GM21381 (cell line): ENCODE data around the gene MOB3A.
"Not testable (repeated sequence)": the region's sequence is repeated elsewhere in the genome, so short reads cannot be mapped to it uniquely, and the experiment has no call there.

Source experiments
- ATAC-seq: cut with Tn5 transposase; IDR thresholded peaks from one replicate; pipeline ENCODE4 v1.9.1; 2021; ENCODE audit warnings: mild to moderate bottlenecking, moderate library complexity; ENCODE audit not compliant: unreplicated experiment

MOB3A gene

GRCh38 chr19:2109046-2109864, 13.1 kb upstream of the MOB3A start:
- ATAC-seq = no peak

DNA sequence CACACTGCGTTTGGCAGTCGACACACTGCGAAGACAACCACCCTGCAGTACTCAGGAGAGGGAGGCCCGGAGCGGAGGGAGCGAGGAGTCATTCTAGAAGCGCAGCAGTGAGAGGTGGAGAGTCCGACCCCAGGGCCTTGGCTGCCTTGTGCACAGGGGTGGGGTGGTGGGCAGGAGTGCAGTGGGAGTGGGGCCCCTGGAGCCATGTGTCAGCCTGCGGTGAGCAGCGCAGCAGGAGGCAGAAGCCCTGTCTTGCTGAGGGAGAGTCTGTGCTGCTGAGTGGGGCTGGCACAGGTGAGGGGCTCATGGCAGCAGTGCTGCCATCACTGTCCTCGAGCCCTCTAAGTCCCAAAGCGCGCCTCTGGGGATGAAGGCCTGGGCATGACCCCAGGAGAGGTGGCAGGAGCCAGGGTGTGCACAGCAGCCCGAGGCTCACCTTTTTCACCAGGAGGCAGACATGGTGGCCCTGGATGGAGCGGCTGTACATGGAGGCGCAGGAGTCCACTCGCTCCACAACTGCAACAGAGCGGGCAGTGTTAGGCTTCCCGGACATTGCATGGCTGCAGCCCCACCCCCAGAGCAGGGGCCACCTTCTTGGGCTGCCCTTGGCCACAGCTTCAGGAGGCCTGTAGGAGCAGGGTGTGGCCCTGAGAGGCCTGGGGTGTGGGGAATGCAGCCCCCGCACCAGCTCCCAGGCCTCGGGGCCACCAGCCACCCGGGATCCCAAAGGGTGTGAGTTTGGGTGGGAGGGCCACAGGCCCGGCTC, 12.3 kb upstream of the MOB3A start:
- ATAC-seq = no peak

DNA sequence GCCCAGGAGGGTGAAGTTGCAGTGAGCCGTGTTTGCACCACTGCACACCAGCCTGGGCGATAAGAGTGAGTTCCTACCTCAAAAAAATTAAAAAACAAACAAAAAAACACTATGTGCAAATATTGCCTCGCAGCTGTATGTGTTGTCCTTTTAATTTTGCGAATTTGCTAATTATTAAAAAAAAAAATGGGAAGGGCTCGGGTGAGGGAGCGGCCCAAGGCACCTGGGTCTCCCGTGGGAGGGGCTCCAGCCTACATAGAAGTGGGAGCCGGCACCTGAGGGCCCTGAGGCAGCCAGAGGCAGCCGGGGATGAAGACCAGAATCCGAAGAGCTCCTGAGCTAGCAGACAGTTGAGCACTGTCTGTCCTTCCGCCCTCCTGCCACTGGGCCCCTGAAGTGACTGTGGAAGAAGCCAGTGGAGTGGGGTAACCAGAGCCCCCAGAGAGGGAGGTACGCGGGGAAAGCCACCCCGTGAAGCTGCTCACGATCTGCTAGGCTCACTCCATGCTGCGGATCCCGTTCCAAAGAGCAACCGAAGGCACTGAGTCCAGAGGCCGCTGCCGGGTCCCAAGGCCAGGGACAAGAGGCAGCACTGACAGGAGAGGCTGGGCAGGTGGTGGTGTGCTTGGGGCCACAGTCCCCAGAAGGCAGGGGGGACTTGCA, 7.0 kb upstream of the MOB3A start:
- no peak for ATAC-seq

DNA sequence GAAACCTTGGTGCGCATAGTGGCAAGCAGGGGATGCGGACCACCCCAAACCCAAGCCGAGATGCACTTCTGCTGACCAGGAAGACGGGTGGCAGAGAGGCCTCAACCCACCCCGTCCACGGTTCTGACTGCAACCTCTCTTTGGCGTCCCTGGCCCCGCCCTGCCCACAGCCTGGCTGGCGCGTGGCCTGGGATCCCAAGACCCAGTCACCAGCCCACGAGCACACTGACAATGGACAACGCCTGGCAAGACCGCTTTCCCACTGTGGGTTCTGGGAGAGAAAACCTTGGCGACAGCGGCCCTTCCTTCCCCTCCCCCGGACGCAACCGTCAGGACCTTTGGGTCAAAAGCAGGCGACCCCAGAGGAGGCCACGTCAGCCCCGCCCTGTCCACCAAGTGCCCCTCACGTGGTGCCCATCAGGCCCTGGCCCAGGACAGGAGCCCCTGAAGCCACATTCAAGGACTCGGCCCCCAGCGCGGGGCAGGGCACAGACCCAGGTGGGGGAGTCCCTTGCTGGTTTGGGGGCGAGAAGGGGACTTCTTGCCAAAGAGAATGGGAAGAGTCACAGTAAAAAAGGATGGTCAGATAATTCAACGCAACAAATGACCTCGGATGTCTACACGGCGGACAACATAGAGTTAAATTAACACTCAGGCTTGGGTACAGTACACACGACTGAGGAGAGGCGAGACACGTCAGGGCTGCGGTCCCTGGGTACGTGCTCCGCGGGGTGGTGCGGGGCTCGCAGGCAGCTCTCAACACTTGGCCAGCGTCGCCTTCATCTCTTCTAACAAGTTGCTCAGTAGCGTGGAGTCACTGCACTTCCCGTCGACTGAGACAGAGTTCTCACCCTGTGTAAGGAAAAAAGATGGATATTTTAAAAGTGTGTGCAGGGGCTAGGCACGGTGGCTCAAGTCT, 5.5 kb upstream of the MOB3A start:
- ATAC-seq = no peak

- ATAC-seq = no peak
Measured at GRCh38 chr19:2100719-2101061, 4.6 kb upstream of the MOB3A start.

DNA sequence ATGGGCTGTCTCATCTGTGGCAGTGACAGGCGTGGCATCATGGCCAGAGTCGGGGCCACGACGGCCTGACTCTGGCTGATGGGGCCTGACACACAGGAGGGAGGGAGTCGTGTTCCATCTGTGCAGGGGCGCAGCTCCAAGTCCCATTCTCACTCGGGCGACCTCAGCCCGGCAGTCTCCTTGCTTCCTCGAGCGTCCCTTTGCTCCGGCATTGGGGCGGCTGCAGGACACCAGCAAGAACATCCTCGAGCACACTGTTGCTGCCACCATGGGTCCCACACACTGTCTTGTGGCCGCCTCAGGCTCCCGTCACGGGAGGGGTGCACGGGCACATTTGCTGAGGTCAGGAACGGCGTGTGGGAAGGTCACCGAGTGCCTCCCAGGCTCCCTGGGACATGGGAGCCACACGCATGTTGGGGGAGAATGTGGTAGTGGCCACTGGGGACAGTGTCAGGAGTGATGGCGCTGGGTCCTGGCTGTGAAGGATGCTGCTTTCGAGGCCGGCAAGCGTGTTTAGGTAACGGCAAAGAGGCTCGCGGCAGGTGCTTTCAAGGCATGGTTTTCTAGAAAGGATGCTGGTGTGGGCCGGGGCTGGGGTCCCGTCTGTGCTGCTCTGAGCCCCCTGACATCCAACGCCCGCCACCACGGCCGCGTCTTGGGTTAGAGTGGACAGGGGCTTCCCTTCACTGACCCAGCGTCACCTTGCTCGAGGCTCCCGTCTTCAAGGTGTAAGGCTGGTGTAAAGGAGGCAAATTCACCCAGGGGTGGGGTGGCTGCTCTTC, 4.0 kb upstream of the MOB3A start:
- ATAC-seq = no peak

DNA sequence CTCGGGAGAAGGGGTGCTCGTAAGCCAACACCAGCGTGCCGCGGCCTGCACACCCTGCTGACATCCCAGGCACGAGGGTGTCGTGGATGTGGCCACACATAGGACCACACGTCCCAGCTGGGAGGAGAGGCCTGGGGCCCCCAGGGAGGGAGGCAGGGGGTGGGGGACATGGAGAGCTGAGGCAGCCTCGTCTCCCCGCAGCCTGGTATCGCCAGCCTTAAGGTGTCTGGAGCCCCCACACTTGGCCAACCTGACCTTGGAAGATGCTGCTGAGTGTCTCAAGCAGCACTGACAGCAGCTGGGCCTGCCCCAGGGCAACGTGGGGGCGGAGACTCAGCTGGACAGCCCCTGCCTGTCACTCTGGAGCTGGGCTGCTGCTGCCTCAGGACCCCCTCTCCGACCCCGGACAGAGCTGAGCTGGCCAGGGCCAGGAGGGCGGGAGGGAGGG, 3.0 kb upstream of the MOB3A start:
- ATAC-seq = no peak

DNA sequence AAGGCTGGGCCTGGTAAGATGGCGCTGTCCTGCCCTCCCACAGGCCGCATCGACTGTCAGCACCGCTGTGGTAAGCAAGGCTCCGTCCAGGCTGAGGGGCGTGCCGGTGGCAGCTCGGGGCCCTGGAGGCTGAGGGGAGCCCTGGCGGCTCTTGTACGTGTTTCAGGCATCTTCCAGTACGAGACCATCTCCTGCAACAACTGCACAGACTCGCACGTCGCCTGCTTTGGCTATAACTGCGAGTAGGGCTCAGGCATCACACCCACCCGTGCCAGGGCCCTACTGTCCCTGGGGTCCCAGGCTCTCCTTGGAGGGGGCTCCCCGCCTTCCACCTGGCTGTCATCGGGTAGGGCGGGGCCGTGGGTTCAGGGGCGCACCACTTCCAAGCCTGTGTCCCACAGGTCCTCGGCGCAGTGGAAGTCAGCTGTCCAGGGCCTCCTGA, 1.8 kb upstream of the MOB3A start:
- no peak for ATAC-seq

- ATAC-seq = peak; percentile 4
Measured at GRCh38 chr19:2097203-2097885, 1.2 kb upstream of the MOB3A start.

DNA sequence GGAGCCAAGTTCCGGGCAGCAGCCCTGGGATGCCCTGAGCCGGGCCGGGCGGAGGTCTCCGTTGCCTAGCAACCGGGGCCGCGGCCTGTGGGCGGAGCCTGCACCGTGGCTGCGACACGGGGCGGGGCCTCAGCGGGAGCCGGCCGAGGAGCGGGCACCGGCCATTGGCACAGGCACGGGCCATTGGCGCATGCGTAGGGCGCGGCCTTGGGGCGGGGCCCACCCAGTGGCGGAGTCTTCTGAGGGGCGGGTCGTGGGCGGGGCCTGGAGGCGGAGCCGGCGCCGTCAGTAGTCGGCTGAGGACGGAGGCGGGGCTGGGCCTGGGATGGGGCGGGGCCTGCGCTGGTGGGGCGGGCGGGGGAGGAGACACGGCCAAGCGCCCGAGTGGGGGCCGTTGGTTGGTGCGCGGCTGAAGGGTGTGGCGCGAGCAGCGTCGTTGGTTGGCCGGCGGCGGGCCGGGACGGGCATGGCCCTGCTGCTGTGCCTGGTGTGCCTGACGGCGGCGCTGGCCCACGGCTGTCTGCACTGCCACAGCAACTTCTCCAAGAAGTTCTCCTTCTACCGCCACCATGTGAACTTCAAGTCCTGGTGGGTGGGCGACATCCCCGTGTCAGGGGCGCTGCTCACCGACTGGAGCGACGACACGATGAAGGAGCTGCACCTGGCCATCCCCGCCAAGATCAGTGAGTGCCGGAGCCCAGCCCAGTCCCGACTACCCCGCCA, 515 bp upstream of the MOB3A start, which contains the start of gene IZUMO4:
Gene IZUMO4 (plus strand): TSS at position 436 of the 723 bp plus-strand sequence. CDS start 31 bp downstream, at position 467.
- ATAC-seq = peak; percentile 62

DNA sequence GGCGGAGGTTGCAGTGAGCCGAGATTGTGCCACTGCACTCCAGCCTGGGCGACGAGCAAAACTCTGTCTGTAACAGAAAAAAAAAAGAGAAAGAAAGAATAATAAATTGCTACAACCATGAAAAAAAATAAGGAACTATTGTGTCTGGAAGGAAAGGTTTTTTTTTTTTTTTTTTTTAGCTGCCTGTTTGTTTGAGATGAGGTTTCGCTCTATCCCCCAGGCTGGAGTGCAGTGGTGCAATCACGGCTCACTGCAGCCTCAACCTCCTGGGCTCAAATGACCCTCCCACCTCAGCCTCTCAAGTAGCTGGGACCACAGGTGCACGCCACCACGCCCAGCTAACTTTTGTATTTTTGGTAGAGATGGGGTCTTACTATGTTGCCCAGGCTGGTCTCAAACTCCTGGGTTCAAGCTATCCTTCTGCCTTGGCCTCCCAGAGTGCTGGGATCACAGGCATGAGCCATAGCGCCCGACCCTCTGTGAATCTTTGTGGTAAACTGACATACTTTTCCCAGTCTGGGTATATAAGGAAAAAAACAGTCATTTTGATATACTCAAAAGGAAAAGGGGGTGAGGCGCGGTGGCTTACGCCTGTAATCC, 4.1 kb downstream of the MOB3A start:
- ATAC-seq = not testable (repeated sequence)

GRCh38 chr19:2089727-2090053, 6.4 kb downstream of the MOB3A start:
- no peak for ATAC-seq

- no peak for ATAC-seq
Measured at GRCh38 chr19:2089001-2089711, 7.0 kb downstream of the MOB3A start.

- ATAC-seq = no peak
Measured at GRCh38 chr19:2087621-2088100, 8.5 kb downstream of the MOB3A start.

DNA sequence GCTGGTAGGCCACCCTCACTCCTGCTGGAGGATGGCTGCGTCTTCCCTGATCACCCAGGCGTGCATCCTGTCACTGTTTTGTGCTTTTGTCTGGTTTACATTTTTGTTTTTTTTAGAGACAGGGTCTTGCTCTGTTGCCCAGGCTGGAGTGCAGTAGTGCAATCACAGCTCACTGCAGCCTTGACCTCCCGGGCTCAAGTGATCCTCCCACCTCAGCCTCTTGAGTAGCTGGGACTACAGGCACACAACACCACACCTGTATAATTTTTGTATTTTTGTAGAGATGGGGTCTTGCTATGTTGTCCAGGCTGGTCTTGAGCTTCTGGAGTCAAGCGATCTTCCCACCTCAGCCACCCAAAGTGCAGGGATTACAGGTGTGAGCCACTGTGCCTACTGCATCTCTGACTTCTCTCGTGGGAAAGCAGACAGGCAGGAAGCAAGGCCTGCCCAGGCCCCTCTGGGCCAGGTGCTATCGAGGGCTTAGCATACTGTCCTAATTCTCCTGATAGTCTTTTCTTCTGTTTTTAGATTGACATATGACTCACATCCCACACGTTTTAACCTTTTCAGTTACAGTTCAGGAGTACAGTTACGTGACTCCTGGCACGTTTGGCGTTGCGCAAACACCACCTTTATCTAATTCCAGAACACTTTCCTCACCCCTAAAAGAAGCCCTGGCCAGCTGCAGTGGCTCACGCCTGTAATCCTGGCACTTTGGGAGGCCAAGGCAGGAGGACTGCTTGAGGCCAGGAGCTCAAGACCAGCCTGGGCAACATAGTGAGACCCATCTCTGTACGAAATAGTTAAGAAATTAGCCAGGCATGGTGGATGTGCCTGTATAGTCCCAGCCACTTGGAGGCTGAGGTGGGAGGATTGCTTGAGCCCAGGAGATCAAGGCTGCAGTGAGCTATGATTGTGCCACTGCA, 9.2 kb downstream of the MOB3A start:
- ATAC-seq = not testable (repeated sequence)

GRCh38 chr19:2084993-2085720, 11.0 kb downstream of the MOB3A start:
- ATAC-seq = peak; percentile 28
